Tibial nerve (tissue), 3 donors: Measurements from ENCODE around the gene EYA2.

ENCODE experiments used
- POLR2A ChIP-seq, 2 donors: fragments of 450-650 bp; IDR thresholded peaks; one replicate each; pipeline ENCODE4 v1.6.1; 2017; ENCODE audit warnings: antibody characterized with exemption in 2 of 2, mild to moderate bottlenecking in 2 of 2, moderate library complexity in 2 of 2
- TF ChIP-seq, protein P1 (sequence below), 5 experiments: fragments of 200-600 bp in 3 of 5; fragments of 450-650 bp in 2 of 5; sonication (generic) in 3 of 5; IDR thresholded peaks; one replicate each; pipeline ENCODE4 v1.5.1; 2016 to 2019; ENCODE audit warnings: antibody characterized with exemption in 5 of 5, mild to moderate bottlenecking in 3 of 5, moderate library complexity in 2 of 5

DNA sequence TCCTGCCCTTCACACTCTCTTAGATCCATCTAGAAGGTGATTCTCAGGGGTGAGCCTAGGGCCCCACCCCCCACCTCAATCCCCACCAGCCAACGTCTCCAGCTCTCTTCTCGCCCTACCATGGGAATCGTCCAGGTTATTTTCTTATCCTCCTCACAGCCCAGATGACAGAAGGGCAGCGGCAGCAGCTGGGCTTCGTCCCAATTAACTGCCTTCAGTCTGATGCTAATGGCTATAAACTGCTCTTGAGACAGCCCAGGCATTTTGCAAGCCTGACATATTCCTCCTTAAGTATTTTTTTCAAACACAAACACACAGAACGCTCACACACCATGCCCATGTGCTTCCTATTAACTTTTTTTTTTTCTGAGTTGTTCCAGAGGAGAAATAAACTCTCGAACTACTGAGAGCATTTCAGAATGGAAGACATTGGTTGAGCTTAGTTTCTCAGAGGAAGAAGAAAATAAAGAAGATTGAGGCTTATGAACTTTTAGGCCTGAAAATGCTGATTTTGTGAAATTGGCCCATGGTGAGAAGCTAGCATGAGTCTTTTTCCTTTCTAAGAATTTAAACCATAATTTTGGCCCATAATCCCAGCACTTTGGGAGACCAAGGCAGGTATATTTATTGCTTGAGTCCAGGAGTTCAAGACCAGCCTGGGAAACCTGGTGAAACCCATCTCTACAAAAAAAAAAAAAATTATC, 124.6 kb downstream of the EYA2 start:
- TF ChIP-seq, protein P1, sequence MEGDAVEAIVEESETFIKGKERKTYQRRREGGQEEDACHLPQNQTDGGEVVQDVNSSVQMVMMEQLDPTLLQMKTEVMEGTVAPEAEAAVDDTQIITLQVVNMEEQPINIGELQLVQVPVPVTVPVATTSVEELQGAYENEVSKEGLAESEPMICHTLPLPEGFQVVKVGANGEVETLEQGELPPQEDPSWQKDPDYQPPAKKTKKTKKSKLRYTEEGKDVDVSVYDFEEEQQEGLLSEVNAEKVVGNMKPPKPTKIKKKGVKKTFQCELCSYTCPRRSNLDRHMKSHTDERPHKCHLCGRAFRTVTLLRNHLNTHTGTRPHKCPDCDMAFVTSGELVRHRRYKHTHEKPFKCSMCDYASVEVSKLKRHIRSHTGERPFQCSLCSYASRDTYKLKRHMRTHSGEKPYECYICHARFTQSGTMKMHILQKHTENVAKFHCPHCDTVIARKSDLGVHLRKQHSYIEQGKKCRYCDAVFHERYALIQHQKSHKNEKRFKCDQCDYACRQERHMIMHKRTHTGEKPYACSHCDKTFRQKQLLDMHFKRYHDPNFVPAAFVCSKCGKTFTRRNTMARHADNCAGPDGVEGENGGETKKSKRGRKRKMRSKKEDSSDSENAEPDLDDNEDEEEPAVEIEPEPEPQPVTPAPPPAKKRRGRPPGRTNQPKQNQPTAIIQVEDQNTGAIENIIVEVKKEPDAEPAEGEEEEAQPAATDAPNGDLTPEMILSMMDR (IDR thresholded peaks at IDR 0.05) = no peak
- TF ChIP-seq POLR2A (IDR thresholded peaks at IDR 0.05) = no peak
